HepG2 (cell line): ENCODE data around the gene PCNP. TPM values are rescaled to one million over a fixed set of nuclear protein-coding genes. Genes with fewer than 3 reads are reported as not detected.

Experiments
- CCAR2 ChIP-seq: fragments of 200-400 bp; formaldehyde crosslinking; optimal IDR thresholded peaks from 2 replicates; pipeline ENCODE3; 2018; ENCODE audit warnings: low read depth, mild to moderate bottlenecking, low read length, moderate library complexity
- CENPX ChIP-seq: sonication (generic); formaldehyde crosslinking; IDR thresholded peaks from 2 replicates; pipeline ENCODE4 v1.9.0; 2021; ENCODE audit warnings: mild to moderate bottlenecking, missing genetic modification reagents, moderate library complexity
- CHD4 ChIP-seq: fragments of 200-600 bp; sonication (generic); IDR thresholded peaks from 2 replicates; pipeline ENCODE4 v1.7.0; 2017; ENCODE audit warnings: mild to moderate bottlenecking, low read length, borderline replicate concordance
- ELF4 ChIP-seq: sonication (generic); formaldehyde crosslinking; IDR thresholded peaks from 2 replicates; pipeline ENCODE4 v1.5.0; 2020; ENCODE audit warnings: missing genetic modification reagents, mild to moderate bottlenecking, moderate library complexity, borderline replicate concordance
- GATAD2A ChIP-seq: IDR thresholded peaks from 2 replicates; pipeline ENCODE4 v1.6.1; 2016
- HNF1A ChIP-seq, 2 experiments: sonication (generic) in 1 of 2; formaldehyde crosslinking in 1 of 2; IDR thresholded peaks; 2 replicates each; pipeline versions ENCODE4 v1.4.0 to v1.6.1; 2016 to 2020; ENCODE audit warnings: borderline replicate concordance in 1 of 2, low read depth in 1 of 2, mild to moderate bottlenecking in 1 of 2, missing genetic modification reagents in 1 of 2
- IKZF4 ChIP-seq: sonication (generic); formaldehyde crosslinking; IDR thresholded peaks from 2 replicates; pipeline ENCODE4 v1.5.1; 2020; ENCODE audit warnings: borderline replicate concordance, mild to moderate bottlenecking, low read depth, missing genetic modification reagents; ENCODE audit errors: not compliant biosample characterization
- MIER3 ChIP-seq: IDR thresholded peaks from 2 replicates; pipeline ENCODE4 v1.6.1; 2016; ENCODE audit warnings: missing compliant biosample characterization, borderline replicate concordance
- NCOA1 ChIP-seq: sonication (generic); formaldehyde crosslinking; IDR thresholded peaks from 2 replicates; pipeline ENCODE4 v1.9.0; 2021; ENCODE audit warnings: missing genetic modification reagents
- NFYC ChIP-seq: IDR thresholded peaks from 2 replicates; pipeline ENCODE4 v1.6.1; 2016; ENCODE audit warnings: missing genetic modification reagents, missing compliant biosample characterization
- ZMYM3 ChIP-seq: sonication (generic); formaldehyde crosslinking; IDR thresholded peaks from 2 replicates; pipeline ENCODE4 v1.5.1; 2020; ENCODE audit warnings: mild to moderate bottlenecking, missing genetic modification reagents
- ZNF296 ChIP-seq: sonication (generic); formaldehyde crosslinking; conservative IDR thresholded peaks from 2 replicates; pipeline ENCODE4 v1.5.0; 2020; ENCODE audit warnings: mild to moderate bottlenecking, missing genetic modification reagents
- ZNF317 ChIP-seq: sonication (generic); formaldehyde crosslinking; IDR thresholded peaks from 2 replicates; pipeline ENCODE4 v1.5.0; 2020; ENCODE audit warnings: mild to moderate bottlenecking, missing genetic modification reagents
- polyA plus RNA-seq, 8 experiments: library from polyadenylated mRNA; depleted of rRNA in 3 of 8; stranded (reverse) in 7 of 8; unstranded in 1 of 8; fragments of >200 nt; fragmentation: Illumina TruSeq in 4 of 8; extraction: Trizol in 4 of 8; gene quantifications; 2 replicates each; pipeline versions ENCODE4 v1.2.1 to v1.2.3, GENCODE V29; 2011 to 2016; ENCODE audit warnings: low read depth in 4 of 8, missing spikeins in 1 of 8, mixed read lengths in 1 of 8; ENCODE audit not compliant: insufficient read depth in 1 of 8
- total RNA-seq, 5 experiments: library from RNA; depleted of rRNA; stranded (reverse); fragments of >200 nt; fragmentation: Illumina TruSeq; extraction: Trizol; gene quantifications; 2 replicates each; pipeline ENCODE4 v1.2.3, GENCODE V29; 2016; ENCODE audit warnings: low read depth in 1 of 5
- TF ChIP-seq, protein P1 (sequence below): sonication (generic); formaldehyde crosslinking; IDR thresholded peaks from 2 replicates; pipeline ENCODE4 v1.4.0; 2020; ENCODE audit warnings: mild to moderate bottlenecking, missing genetic modification reagents
- TF ChIP-seq, protein P2 (sequence below): IDR thresholded peaks from 2 replicates; pipeline ENCODE4 v1.6.1; 2016; ENCODE audit warnings: missing compliant biosample characterization, missing genetic modification reagents, borderline replicate concordance
- TF ChIP-seq, protein P3 (sequence below): sonication (generic); formaldehyde crosslinking; IDR thresholded peaks from 2 replicates; pipeline ENCODE4 v1.4.0; 2020; ENCODE audit warnings: missing genetic modification reagents

PCNP gene
- total and polyA plus RNA-seq, 2 of the 13 experiments (the other 11 are each of a cell fraction or from before 2014, with no cell fraction given), result 44.1 to 78.2 TPM

- TF ChIP-seq, protein P1, sequence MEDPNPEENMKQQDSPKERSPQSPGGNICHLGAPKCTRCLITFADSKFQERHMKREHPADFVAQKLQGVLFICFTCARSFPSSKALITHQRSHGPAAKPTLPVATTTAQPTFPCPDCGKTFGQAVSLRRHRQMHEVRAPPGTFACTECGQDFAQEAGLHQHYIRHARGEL, result no peak
- TF ChIP-seq IKZF4 (CRISPR knock-in tag) (no peak), HNF1A (IDR thresholded peaks at IDR 0.05; ENCODE audit: low read depth) (no peak), HNF1A (CRISPR knock-in tag; IDR thresholded peaks at IDR 0.05; ENCODE audit: borderline replicate concordance) (no peak), CCAR2 (no peak), CHD4 (no peak), ZNF296 (CRISPR knock-in tag) (0 out of 2 replicates have a peak, but pooled peaks have one; percentile 83), CENPX (CRISPR knock-in tag) (no peak), ELF4 (no peak), NCOA1 (CRISPR knock-in tag) (0 out of 2 replicates have a peak, but pooled peaks have one; percentile 78), NFYC (CRISPR knock-in tag) (no peak), GATAD2A (CRISPR knock-in tag) (no peak; the same call in 1 of the 2 replicates), ZNF317 (CRISPR knock-in tag) (peak; percentile 76), ZMYM3 (CRISPR knock-in tag) (no peak), MIER3 (CRISPR knock-in tag) (no peak)
- TF ChIP-seq, protein P2, sequence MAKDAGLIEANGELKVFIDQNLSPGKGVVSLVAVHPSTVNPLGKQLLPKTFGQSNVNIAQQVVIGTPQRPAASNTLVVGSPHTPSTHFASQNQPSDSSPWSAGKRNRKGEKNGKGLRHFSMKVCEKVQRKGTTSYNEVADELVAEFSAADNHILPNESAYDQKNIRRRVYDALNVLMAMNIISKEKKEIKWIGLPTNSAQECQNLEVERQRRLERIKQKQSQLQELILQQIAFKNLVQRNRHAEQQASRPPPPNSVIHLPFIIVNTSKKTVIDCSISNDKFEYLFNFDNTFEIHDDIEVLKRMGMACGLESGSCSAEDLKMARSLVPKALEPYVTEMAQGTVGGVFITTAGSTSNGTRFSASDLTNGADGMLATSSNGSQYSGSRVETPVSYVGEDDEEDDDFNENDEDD (CRISPR knock-in tag), result no peak
- TF ChIP-seq, protein P3, sequence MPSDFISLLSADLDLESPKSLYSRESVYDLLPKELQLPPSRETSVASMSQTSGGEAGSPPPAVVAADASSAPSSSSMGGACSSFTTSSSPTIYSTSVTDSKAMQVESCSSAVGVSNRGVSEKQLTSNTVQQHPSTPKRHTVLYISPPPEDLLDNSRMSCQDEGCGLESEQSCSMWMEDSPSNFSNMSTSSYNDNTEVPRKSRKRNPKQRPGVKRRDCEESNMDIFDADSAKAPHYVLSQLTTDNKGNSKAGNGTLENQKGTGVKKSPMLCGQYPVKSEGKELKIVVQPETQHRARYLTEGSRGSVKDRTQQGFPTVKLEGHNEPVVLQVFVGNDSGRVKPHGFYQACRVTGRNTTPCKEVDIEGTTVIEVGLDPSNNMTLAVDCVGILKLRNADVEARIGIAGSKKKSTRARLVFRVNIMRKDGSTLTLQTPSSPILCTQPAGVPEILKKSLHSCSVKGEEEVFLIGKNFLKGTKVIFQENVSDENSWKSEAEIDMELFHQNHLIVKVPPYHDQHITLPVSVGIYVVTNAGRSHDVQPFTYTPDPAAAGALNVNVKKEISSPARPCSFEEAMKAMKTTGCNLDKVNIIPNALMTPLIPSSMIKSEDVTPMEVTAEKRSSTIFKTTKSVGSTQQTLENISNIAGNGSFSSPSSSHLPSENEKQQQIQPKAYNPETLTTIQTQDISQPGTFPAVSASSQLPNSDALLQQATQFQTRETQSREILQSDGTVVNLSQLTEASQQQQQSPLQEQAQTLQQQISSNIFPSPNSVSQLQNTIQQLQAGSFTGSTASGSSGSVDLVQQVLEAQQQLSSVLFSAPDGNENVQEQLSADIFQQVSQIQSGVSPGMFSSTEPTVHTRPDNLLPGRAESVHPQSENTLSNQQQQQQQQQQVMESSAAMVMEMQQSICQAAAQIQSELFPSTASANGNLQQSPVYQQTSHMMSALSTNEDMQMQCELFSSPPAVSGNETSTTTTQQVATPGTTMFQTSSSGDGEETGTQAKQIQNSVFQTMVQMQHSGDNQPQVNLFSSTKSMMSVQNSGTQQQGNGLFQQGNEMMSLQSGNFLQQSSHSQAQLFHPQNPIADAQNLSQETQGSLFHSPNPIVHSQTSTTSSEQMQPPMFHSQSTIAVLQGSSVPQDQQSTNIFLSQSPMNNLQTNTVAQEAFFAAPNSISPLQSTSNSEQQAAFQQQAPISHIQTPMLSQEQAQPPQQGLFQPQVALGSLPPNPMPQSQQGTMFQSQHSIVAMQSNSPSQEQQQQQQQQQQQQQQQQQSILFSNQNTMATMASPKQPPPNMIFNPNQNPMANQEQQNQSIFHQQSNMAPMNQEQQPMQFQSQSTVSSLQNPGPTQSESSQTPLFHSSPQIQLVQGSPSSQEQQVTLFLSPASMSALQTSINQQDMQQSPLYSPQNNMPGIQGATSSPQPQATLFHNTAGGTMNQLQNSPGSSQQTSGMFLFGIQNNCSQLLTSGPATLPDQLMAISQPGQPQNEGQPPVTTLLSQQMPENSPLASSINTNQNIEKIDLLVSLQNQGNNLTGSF (CRISPR knock-in tag), result no peak
Measured at GRCh38 chr3:101574388-101575112, 570 bp downstream of the PCNP start (continued).
